NCI-H187 (cell line): Measurements from ENCODE around the gene IPP.
"Not testable (repeated sequence)": the region's sequence is repeated elsewhere in the genome, so short reads cannot be mapped to it uniquely, and the experiment has no call there.

Source experiments
- DNase-seq, 2 experiments: peaks; one replicate each; lab custom pipeline; 2025; lab: John Stamatoyannopoulos, UW

IPP gene

GRCh38 chr1:45684402-45684801, 66.1 kb downstream of the IPP start:
- no peak for DNase-seq

DNA sequence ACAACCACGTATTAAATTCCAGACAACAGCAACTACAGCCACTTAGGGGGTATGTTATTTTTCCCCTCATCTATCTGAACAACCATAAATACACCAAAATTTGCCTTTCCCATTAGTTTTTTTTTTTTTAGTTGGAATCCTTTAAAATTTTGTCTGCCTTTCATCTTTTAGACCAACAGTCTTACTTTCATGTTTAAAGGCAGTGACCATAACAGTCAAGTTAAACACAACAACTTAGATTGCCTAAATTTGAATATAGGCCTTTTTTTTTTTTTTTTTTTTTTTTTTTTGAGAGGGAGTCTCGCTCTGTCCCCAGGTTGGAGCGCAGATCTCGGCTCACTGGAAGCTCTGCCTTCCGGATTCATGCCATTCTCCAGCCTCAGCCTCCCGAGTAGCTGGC, 67.5 kb downstream of the IPP start:
- DNase-seq = no peak

DNA sequence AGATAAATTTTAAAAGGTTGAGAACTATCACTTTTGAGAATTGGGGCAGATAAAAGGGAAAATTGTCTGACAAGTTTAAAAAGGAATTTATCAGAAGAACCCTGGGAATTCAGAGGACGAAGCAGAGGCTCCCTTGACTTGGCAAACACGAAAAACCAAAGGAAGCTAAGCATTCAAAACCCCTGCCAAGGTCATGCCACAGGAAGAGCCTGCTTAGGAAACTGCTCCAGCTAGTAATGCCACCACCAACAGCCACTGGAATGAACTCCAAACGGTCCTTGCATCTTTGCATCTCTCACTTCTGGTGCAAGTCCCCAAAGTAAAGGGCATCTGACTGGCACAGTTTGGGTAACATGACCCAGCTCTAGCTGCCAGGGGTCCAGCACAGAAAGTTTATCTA, 71.3 kb downstream of the IPP start:
- no peak for DNase-seq

DNA sequence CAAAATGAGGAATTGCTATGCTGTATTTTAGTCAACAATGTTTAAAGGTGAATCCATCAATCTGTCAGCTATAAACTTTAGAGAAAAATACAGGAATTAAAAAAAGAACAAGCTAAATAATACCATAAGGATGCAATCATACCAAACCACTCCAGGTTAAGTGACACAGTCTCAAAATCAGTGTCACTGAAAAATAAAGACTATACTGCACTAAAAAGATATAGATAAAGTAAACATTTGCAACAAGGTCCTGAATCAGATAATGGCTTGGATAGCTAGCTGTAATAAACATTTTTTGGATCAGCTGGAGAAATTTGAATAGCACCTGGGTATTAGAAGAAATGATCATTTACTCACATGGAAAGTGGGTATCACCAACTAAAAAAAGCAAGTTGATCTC, 72.0 kb downstream of the IPP start:
- no peak for DNase-seq

- DNase-seq = no peak
These were observed 72.7 kb downstream of the IPP start for GRCh38 chr1:45677751-45678245.

GRCh38 chr1:45676553-45676952, 73.9 kb downstream of the IPP start:
- DNase-seq = not testable (repeated sequence)

- DNase-seq = no peak
These were observed 76.0 kb downstream of the IPP start for GRCh38 chr1:45674478-45674877.

DNA sequence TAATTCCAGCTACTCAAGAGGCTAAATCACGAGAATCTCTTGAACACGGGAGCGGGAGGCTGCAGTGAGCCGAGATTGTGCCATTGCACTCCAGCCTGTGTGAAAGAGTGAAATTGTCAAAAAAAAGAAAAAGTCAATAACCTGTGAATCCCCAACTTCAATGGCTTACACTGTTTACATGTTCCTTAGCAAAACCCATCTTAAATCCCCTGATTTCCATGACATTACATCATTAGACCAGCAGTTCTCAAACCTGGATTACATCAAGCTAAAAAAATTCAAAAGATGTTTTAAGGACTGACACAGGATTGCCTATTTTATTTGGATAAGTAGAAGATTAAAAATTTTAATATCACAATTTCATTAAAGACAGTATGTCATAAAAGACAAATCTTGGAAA, 76.5 kb downstream of the IPP start:
- DNase-seq = no peak

GRCh38 chr1:45669859-45670655, 80.4 kb downstream of the IPP start:
- DNase-seq = no peak

DNA sequence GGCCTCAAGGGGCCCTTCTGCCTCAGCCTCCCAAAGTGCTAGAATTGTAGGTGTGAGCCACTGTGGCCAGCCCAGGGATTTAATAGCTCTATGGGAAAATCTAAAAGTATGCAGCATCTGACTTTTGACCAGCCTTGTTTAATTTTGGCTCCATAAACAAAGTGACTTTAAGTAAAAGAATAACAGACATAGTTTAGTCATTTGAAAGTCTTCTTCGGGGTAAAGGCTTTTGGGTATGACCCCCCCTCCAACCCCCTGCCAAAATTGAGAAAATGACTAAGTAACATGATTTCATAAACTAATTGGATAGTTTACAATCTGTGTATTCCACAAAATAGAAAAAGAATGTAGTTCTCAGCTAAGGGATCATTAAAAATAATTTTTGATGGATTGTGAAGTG, 81.1 kb downstream of the IPP start:
- DNase-seq = no peak

DNA sequence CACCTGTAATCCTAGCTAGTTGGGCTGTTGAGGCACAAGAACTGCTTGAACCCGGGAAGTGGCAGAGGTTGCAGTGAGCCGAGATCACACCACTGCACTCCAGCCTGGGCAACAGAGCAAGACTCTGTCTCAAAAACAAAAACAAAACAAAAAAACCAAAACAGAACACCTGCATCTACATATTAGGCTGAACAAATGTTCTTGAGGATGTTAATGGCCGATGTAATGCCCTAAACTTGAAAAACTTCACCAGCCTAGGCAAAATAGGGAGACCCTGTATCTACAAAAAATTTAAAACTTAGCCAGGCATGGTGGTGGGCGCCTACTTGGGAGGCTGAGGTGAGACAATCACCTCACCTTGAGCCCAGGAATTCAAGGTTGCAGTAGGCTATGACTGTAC, 81.9 kb downstream of the IPP start:
- DNase-seq = no peak

DNA sequence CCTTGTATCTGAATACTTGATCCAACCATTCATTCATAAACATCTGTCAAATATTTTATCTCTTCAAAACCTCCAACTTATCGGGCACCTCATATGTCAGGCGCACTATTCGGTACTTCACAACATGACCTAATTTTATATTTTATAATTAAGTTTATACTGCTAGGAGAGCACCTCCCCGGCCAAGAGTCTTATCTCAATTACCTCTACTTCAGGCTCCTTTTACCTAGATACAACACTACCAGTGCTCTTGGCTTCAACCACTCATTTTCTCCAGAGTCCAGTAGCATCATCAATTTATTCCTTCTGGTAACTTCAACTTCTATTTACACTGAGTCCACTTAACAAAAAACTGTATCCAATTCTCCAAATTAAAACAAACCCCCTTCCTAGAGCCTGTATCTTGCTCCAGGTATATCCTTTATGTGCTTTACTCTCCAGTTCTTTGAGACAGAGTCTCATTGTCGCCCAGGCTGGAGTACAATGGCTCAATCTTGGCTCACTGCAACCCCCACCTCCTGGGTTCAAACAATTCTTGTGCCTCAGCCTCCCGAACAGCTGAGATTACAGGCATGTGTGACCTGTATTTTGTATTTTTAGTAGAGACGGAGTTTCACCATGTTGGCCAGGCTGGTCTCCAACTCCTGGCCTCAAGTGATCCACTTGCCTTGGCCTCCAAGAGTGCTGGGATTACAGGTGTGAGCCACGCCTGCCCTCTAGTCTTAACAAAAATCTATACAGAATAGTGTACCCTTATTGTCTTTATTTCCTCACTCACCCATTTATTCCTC, 82.9 kb downstream of the IPP start:
- no peak for DNase-seq

- no peak for DNase-seq
These were observed 83.6 kb downstream of the IPP start for GRCh38 chr1:45666836-45667235.

DNA sequence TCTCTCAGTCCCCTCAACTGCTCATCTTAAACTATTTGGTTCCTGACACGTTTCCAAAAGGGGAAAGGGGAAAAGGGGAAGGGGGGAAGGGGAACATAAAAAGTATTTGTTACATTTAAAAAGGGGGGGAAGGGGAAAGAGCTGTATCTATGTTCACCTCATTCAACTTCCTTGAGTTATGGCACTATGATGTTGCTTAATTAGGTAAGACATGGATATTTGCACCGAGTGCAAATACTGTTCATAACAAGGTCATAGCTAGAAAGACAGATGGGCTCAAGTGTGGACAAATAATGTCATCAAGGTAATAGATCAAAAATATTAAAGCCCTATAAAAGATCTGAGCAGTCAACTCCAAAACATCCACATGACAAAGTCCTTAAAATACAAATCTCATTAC, 90.1 kb downstream of the IPP start:
- no peak for DNase-seq

GRCh38 chr1:45659222-45659621, 91.2 kb downstream of the IPP start:
- no peak for DNase-seq

DNA sequence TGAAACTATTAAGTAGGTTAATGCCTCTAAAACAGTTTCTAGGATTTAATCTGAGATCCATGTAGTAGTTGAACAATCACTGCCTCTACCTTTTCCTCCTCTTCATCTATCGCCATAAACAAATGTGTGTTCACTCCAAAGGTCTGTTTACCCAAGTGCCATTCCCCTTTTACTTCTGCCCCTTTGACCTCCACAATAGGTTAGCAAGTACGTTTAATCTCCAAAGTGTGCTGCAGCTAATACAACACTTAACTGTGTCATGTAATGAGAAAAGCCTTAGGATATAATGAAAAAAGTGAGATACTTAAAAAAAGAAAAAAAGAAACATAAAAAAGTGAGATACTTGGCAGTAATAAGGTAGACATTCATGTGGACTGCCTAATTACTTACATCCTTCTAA, 92.3 kb downstream of the IPP start:
- no peak for DNase-seq

DNA sequence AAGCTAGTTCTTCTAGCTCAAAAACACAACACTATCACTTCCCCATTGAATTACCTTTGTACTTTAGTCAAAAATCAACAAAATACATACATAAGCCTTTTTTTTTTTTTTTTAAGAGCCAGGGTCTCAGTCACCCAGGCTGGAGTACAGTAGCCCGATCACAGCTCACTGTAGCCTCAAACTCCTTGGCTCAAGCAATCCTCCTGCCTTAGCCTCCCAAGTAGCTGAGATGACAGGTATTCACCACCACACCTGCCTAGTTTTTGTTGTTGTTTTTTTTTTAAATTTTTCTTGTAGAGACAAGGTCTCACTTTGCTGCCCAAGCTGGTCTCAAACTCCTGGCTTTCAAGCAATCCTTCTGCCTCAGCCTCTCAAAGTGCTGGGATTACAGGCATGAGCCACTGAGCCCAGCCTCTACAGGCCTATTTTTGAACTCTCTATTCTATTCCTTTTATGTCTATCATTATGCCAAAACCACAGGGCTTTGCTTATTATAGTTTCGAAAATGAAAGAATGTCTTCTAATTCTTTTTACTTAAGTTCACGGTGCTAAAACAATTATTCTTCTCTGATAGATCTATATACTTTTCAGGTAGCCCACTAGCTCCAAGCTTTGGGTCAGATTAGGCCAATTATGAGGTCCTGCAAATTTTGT, 93.8 kb downstream of the IPP start:
- no peak for DNase-seq

- DNase-seq = no peak
These were observed 95.7 kb downstream of the IPP start for GRCh38 chr1:45654540-45655280.
